K562 (cell line): ENCODE results near the gene NQO2. TPM values are rescaled to one million over a fixed set of nuclear protein-coding genes. Genes with fewer than 3 reads are reported as not detected.

Experiments
- ARID1B ChIP-seq: fragments of 450-650 bp; IDR thresholded peaks from 2 replicates; pipeline ENCODE4 v1.6.1; 2016; ENCODE audit warnings: antibody characterized with exemption, mild to moderate bottlenecking, inconsistent platforms
- EWSR1 ChIP-seq: fragments of 450-650 bp; IDR thresholded peaks from 2 replicates; pipeline ENCODE4 v1.6.1; 2018; ENCODE audit warnings: borderline replicate concordance, mild to moderate bottlenecking, low read depth, moderate library complexity; ENCODE audit not compliant: partially characterized antibody
- FOXP1 ChIP-seq: sonication (generic); formaldehyde crosslinking; IDR thresholded peaks from 2 replicates; pipeline ENCODE4 v1.8.0; 2022; ENCODE audit warnings: mild to moderate bottlenecking, missing genetic modification reagents
- MAFK ChIP-seq: IDR thresholded peaks from 2 replicates; pipeline ENCODE4 v1.6.1; 2011; ENCODE audit warnings: low read length, improper control_type of control experiment
- NFYB ChIP-seq: IDR thresholded peaks from 2 replicates; pipeline ENCODE4 v1.6.1; 2011; ENCODE audit warnings: mild to moderate bottlenecking, moderate library complexity; ENCODE audit not compliant: insufficient read length; ENCODE audit errors: extremely low read depth
- NR2C1 ChIP-seq, 2 experiments: fragments of 450-650 bp; IDR thresholded peaks; 2 replicates each; pipeline ENCODE4 v1.6.1; 2017; ENCODE audit warnings: mild to moderate bottlenecking in 2 of 2, antibody characterized with exemption in 1 of 2, inconsistent platforms in 1 of 2, missing compliant biosample characterization in 1 of 2, missing genetic modification characterization in 1 of 2
- PTRF ChIP-seq: fragments of 450-650 bp; IDR thresholded peaks from 2 replicates; pipeline ENCODE4 v1.6.1; 2016; ENCODE audit warnings: mild to moderate bottlenecking, missing genetic modification characterization, missing compliant biosample characterization
- RBM34 ChIP-seq: fragments of 200-400 bp; formaldehyde crosslinking; IDR thresholded peaks from 2 replicates; pipeline ENCODE4 v1.6.1; 2018; ENCODE audit warnings: low read length, borderline replicate concordance; ENCODE audit not compliant: insufficient read depth
- RBM39 ChIP-seq: fragments of 200-400 bp; formaldehyde crosslinking; optimal IDR thresholded peaks from 2 replicates; pipeline ENCODE3; 2018; ENCODE audit warnings: low read depth, low read length
- SIX5 ChIP-seq, 2 experiments: IDR thresholded peaks; 2 replicates each; pipeline ENCODE4 v1.6.1; 2011; ENCODE audit warnings: low read length in 2 of 2, borderline replicate concordance in 1 of 2, low read depth in 1 of 2, mild to moderate bottlenecking in 1 of 2, moderate library complexity in 1 of 2; ENCODE audit not compliant: insufficient read depth in 1 of 2
- SLC30A9 ChIP-seq: fragments of 250-450 bp; sonication (Bioruptor Pico); IDR thresholded peaks from 2 replicates; pipeline ENCODE4 v1.8.0; 2022; ENCODE audit warnings: mild to moderate bottlenecking, moderate library complexity
- SMARCE1 ChIP-seq: fragments of 450-650 bp; IDR thresholded peaks from 2 replicates; pipeline ENCODE4 v1.7.1; 2016; ENCODE audit warnings: mild to moderate bottlenecking
- TGIF2 ChIP-seq: sonication (generic); formaldehyde crosslinking; IDR thresholded peaks from 2 replicates; pipeline ENCODE4 v1.8.1; 2022; ENCODE audit warnings: mild to moderate bottlenecking, missing genetic modification reagents, moderate library complexity
- TRIM28 ChIP-seq: fragments of 450-650 bp; IDR thresholded peaks from 2 replicates; pipeline ENCODE4 v1.6.1; 2017
- ZKSCAN8 ChIP-seq: fragments of 200-800 bp; sonication (Bioruptor generic); IDR thresholded peaks from 2 replicates; pipeline ENCODE4 v1.6.1; 2016; ENCODE audit warnings: missing genetic modification characterization, missing compliant biosample characterization
- ZNF695 ChIP-seq: fragments of 450-650 bp; formaldehyde crosslinking; IDR thresholded peaks from 2 replicates; pipeline ENCODE4 v1.4.0; 2020; ENCODE audit warnings: mild to moderate bottlenecking, moderate library complexity
- ZNF696 ChIP-seq: fragments of 250-450 bp; sonication (Bioruptor Pico); conservative IDR thresholded peaks from 2 replicates; pipeline ENCODE4 v1.4.0; 2020; ENCODE audit warnings: mild to moderate bottlenecking, moderate library complexity
- ZSCAN29 ChIP-seq: fragments of 450-650 bp; IDR thresholded peaks from 2 replicates; pipeline ENCODE4 v1.6.1; 2017
- polyA plus RNA-seq, 8 experiments: library from polyadenylated mRNA; depleted of rRNA in 4 of 8; stranded (reverse) in 5 of 8; unstranded in 3 of 8; fragments of >200 nt; fragmentation: Nextera tagmentation in 2 of 8; fragmentation: Illumina TruSeq in 1 of 8; extraction: Ambion mirVana in 2 of 8; extraction: Trizol in 1 of 8; gene quantifications; 2 replicates each; pipeline versions ENCODE4 v1.2.1 to v1.2.3, GENCODE V29; 2011 to 2014; ENCODE audit warnings: inconsistent platforms in 1 of 8, missing spikeins in 1 of 8
- total RNA-seq, 7 experiments: library from RNA; depleted of rRNA in 6 of 7; stranded (reverse); fragments of >200 nt in 6 of 7; fragmentation: Illumina TruSeq in 2 of 7; extraction: Trizol in 2 of 7; gene quantifications; 2 replicates each; pipeline versions ENCODE4 v1.2.1 to v1.2.3, GENCODE V29; 2011 to 2021; ENCODE audit warnings: low replicate concordance in 1 of 7
- TF ChIP-seq, protein P1 (sequence below): fragments of 450-650 bp; IDR thresholded peaks from 2 replicates; pipeline ENCODE4 v1.6.1; 2016; ENCODE audit warnings: antibody characterized with exemption
- TF ChIP-seq, protein P2 (sequence below): fragments of 250-450 bp; sonication (Bioruptor Pico); IDR thresholded peaks from 2 replicates; pipeline ENCODE4 v1.5.0; 2020; ENCODE audit warnings: mild to moderate bottlenecking, borderline replicate concordance

NQO2 gene
- total and polyA plus RNA-seq, 9 of the 15 experiments (the other 6 are each of a cell fraction or from before 2014, with no cell fraction given): 54.6 to 214 (median 116) TPM

DNA sequence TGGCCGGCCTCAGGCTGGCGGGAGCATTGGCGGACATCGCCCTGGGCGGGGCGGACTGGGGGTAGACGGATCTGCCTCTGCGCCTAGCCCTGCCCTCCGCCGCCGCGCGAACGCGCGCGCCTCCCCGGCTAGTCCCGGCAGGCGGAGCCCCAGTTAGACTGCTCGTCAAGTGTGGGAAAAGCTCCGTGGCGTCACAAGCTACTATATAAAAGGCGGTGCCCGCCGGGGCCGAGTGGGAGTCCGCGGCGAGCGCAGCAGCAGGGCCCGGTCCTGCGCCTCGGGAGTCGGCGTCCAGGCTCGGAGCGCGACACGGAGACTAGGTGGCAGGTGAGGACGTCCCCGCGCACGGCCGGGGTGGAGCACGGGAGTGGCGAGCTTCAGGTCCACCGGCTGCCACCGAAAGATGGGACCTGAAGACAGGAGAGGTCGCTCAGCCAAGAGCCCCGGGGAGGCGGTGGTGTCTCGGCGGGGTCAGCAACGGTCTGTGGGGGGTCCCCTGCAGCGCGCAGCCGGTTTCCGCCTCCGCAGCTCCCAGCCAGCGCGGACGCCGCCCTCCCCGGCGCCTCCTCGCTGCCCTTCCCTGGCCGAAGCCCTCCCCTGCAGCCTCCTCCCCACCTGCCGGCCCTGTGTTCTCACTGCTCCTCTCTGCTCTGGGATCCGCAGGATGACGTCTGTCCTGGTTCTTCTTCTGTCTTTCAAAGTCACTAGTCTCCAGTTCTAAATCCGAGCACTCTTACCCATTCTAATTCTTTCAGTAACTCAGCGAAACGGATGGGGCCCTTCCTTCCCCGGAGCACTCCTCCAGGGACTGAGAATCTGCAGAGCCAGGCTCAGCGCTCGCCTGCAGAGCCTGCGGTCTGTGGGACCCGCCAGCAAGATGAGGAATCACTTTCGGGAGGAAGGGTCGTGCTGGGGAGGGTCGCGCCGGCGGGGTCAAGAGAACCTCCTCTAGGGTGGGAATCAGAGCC, 64.3 kb downstream of the NQO2 start (continued):
- TF ChIP-seq, protein P1, sequence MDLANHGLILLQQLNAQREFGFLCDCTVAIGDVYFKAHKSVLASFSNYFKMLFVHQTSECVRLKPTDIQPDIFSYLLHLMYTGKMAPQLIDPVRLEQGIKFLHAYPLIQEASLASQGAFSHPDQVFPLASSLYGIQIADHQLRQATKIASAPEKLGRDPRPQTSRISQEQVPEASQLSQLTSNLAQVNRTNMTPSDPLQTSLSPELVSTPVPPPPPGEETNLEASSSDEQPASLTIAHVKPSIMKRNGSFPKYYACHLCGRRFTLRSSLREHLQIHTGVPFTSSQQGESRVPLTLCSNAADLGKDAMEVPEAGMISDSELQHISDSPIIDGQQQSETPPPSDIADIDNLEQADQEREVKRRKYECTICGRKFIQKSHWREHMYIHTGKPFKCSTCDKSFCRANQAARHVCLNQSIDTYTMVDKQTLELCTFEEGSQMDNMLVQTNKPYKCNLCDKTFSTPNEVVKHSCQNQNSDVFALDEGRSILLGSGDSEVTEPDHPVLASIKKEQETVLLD: peak; percentile 59; the same call in 1 of the 2 replicates
- TF ChIP-seq NR2C1 (IDR thresholded peaks at IDR 0.05) (no peak), NR2C1 (tag; IDR thresholded peaks at IDR 0.05) (no peak), NFYB (no peak), SLC30A9 (CRISPR knock-in tag) (no peak), ARID1B (peak; percentile 22; the same call in 1 of the 2 replicates), ZKSCAN8 (CRISPR knock-in tag) (no peak), RBM39 (no peak), TGIF2 (CRISPR knock-in tag) (no peak), ZNF696 (CRISPR knock-in tag) (no peak), SMARCE1 (no peak; the same call in 1 of the 2 replicates), PTRF (no peak), FOXP1 (CRISPR knock-in tag) (peak; percentile 88; the same call in 1 of the 2 replicates), RBM34 (no peak), EWSR1 (no peak), ZSCAN29 (no peak), MAFK (no peak), TRIM28 (peak; percentile 81), SIX5 (IDR thresholded peaks at IDR 0.05; ENCODE audit: borderline replicate concordance in 1 of 2, insufficient read depth in 1 of 2, low read depth in 1 of 2, low read length in 2 of 2) (peak in 1 of 2 experiments; percentile 8; a peak in 1 of 4 replicates), ZNF695 (no peak)
- TF ChIP-seq, protein P2, sequence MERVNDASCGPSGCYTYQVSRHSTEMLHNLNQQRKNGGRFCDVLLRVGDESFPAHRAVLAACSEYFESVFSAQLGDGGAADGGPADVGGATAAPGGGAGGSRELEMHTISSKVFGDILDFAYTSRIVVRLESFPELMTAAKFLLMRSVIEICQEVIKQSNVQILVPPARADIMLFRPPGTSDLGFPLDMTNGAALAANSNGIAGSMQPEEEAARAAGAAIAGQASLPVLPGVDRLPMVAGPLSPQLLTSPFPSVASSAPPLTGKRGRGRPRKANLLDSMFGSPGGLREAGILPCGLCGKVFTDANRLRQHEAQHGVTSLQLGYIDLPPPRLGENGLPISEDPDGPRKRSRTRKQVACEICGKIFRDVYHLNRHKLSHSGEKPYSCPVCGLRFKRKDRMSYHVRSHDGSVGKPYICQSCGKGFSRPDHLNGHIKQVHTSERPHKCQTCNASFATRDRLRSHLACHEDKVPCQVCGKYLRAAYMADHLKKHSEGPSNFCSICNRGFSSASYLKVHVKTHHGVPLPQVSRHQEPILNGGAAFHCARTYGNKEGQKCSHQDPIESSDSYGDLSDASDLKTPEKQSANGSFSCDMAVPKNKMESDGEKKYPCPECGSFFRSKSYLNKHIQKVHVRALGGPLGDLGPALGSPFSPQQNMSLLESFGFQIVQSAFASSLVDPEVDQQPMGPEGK (CRISPR knock-in tag): no peak
